ENCODE results near the gene GNLY.
A peak's percentile ranks its signal among the peaks of the same experiment; 100 is the strongest.

The GNLY gene

GRCh38 chr2:85660725-85661124, 33.4 kb upstream of the GNLY start:
- TF ChIP-seq TAF1 (IDR thresholded peaks at IDR 0.05; ENCODE audit: borderline replicate concordance, insufficient read depth, low read length), result no peak
- TF ChIP-seq POLR2AphosphoS5 (IDR thresholded peaks at IDR 0.05; ENCODE audit: low read depth, low read length), result no peak
- TF ChIP-seq, protein P1, sequence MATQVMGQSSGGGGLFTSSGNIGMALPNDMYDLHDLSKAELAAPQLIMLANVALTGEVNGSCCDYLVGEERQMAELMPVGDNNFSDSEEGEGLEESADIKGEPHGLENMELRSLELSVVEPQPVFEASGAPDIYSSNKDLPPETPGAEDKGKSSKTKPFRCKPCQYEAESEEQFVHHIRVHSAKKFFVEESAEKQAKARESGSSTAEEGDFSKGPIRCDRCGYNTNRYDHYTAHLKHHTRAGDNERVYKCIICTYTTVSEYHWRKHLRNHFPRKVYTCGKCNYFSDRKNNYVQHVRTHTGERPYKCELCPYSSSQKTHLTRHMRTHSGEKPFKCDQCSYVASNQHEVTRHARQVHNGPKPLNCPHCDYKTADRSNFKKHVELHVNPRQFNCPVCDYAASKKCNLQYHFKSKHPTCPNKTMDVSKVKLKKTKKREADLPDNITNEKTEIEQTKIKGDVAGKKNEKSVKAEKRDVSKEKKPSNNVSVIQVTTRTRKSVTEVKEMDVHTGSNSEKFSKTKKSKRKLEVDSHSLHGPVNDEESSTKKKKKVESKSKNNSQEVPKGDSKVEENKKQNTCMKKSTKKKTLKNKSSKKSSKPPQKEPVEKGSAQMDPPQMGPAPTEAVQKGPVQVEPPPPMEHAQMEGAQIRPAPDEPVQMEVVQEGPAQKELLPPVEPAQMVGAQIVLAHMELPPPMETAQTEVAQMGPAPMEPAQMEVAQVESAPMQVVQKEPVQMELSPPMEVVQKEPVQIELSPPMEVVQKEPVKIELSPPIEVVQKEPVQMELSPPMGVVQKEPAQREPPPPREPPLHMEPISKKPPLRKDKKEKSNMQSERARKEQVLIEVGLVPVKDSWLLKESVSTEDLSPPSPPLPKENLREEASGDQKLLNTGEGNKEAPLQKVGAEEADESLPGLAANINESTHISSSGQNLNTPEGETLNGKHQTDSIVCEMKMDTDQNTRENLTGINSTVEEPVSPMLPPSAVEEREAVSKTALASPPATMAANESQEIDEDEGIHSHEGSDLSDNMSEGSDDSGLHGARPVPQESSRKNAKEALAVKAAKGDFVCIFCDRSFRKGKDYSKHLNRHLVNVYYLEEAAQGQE (IDR thresholded peaks at IDR 0.05; ENCODE audit: insufficient read depth in 1 of 2, low read depth in 2 of 2, low read length in 2 of 2), result no peak
- TF ChIP-seq FOXP2 (optimal IDR thresholded peaks at IDR 0.05; ENCODE audit: borderline replicate concordance, extremely low read depth, extremely low read length, insufficient read depth), result no peak
- TF ChIP-seq SIN3A (IDR thresholded peaks at IDR 0.05; ENCODE audit: borderline replicate concordance, insufficient read depth, low read length), result no peak

DNA sequence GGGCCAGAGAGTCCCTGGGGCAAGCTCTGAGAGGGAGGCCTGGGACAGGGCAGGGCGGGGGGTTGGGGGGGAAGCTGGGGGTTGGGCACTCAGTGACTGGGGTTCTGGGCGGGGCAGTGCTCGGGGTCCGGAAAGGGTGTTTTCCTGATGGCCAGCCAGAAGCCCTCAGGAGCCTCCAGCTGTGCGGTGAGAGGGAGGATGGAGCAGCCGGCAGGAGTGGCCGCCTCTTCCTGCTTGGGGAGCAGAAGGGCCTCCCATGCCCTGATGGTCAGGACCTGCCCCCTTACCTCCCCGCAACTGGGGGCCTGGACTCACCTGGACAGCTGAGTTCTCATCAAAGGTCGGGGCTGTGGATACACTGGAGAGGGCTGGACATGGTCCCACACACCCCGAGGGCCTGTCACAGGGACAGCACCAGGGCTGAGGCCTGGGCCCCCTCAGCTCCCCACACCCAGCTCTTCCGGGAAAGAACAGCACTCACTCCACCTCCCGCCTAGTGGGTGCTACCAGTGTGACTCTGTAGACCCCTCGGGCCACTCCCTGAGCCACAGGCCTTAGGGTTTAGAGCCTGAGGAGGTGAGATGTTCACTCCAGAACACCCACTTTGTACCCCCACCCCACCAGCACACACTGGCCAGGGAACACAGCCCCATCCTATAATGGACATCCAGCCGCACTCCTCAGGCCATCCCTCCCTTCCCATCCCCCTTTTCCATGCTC, 32.9 kb upstream of the GNLY start:
- TF ChIP-seq SIN3A (IDR thresholded peaks at IDR 0.05; ENCODE audit: borderline replicate concordance, insufficient read depth, low read length), result no peak
- TF ChIP-seq FOXP2 (optimal IDR thresholded peaks at IDR 0.05; ENCODE audit: borderline replicate concordance, extremely low read depth, extremely low read length, insufficient read depth), result peak; percentile 27

DNA sequence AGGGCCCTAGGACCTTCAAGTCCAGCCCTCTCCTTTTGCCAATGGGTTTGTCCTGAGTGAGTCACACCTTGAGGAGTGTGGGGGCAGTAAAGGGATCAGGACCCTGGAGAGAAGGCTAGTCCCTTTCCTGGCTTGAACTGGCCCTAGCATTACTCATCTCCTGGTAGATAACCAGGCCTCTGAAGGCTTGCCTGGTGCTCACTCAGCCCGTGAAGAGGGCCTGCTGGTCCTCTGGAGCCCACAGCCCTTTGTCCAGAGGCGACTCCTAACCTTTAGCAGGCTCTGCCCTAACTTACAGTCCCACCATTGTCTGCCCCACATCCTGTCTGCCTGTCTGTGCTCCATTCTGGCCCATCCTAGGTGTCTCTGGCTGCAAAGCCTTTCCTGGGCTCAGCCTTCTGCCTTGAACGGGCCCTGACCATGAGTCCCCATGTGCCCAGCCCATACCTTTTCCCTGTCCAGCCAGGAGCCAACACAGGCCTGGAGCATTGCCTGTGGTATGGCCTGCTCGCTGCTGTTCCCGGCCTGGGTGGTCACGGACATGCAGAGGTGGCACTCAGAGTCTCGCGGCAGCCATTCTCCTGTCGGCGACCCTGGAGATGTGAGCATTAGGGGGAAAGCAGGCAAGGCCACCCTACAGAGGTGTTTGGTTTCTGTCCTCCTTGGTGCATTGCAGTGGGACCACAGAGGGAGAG, 31.1 kb upstream of the GNLY start:
- TF ChIP-seq POLR2AphosphoS5 (IDR thresholded peaks at IDR 0.05; ENCODE audit: low read depth, low read length) (0 out of 2 replicates have a peak, but pooled peaks have one; percentile 21), FOXP2 (optimal IDR thresholded peaks at IDR 0.05; ENCODE audit: borderline replicate concordance, extremely low read depth, extremely low read length, insufficient read depth) (no peak)
- TF ChIP-seq, protein P1 (IDR thresholded peaks at IDR 0.05; ENCODE audit: insufficient read depth in 1 of 2, low read depth in 2 of 2, low read length in 2 of 2), result peak; percentile 82 to 90

GRCh38 chr2:85663594-85664565, 30.3 kb upstream of the GNLY start:
- TF ChIP-seq, protein P1 (IDR thresholded peaks at IDR 0.05; ENCODE audit: insufficient read depth in 1 of 2, low read depth in 2 of 2, low read length in 2 of 2), result no peak
- TF ChIP-seq TAF1 (IDR thresholded peaks at IDR 0.05; ENCODE audit: borderline replicate concordance, insufficient read depth, low read length), result no peak

DNA sequence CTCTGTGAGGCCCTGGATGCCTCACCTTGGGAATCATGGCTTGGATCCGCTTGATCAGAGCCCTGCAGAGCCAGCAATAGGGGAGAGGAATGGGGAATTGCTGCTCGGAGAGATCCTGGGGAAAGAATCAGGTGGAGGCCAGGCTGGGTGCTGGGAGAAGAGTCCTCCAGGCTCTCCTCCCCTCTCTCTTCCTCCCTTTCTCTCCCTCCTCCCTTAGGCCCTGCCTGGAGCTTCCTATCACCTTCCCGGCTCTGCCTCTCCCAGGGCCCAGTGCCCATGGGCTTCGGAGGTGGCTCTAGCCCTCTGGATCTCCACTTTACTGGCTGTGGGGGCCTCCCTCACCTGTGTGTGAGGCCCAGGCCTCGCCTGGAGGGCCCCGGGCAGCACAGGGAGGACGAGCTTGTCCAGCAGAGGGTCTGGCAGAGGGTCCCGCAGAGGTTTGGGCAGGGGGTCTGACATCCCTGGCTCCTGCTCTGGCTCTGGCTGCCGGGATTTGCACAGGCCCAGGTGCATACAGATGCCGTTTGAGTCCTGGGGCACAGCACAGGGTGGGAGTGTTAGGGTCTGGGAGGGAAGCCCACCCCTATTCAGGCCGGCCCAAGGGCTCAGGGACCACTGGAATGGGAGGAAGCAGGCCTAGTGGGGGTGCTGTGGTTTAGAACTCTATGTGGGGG, 28.8 kb upstream of the GNLY start:
- TF ChIP-seq POLR2AphosphoS5 (IDR thresholded peaks at IDR 0.05; ENCODE audit: low read depth, low read length) (no peak), TAF1 (IDR thresholded peaks at IDR 0.05; ENCODE audit: borderline replicate concordance, insufficient read depth, low read length) (no peak), FOXP2 (optimal IDR thresholded peaks at IDR 0.05; ENCODE audit: borderline replicate concordance, extremely low read depth, extremely low read length, insufficient read depth) (no peak), SIN3A (IDR thresholded peaks at IDR 0.05; ENCODE audit: borderline replicate concordance, insufficient read depth, low read length) (no peak)
- TF ChIP-seq, protein P1 (IDR thresholded peaks at IDR 0.05; ENCODE audit: insufficient read depth in 1 of 2, low read depth in 2 of 2, low read length in 2 of 2), result no peak
